GM12875 (cell line): Measurements from ENCODE around the gene CRK.

ENCODE experiments used
- H3K4me3 ChIP-seq: one replicate; pipeline ENCODE4 v1.5.1; 2011; ENCODE audit warnings: low read depth, low read length, control low read depth
- TF ChIP-seq, protein P1 (sequence below): IDR thresholded peaks from 2 replicates; pipeline ENCODE4 v1.5.1; 2011; ENCODE audit warnings: low read depth, mild to moderate bottlenecking, control low read depth, inconsistent platforms, low read length, moderate library complexity, borderline replicate concordance; ENCODE audit not compliant: insufficient read depth

Gene CRK

DNA sequence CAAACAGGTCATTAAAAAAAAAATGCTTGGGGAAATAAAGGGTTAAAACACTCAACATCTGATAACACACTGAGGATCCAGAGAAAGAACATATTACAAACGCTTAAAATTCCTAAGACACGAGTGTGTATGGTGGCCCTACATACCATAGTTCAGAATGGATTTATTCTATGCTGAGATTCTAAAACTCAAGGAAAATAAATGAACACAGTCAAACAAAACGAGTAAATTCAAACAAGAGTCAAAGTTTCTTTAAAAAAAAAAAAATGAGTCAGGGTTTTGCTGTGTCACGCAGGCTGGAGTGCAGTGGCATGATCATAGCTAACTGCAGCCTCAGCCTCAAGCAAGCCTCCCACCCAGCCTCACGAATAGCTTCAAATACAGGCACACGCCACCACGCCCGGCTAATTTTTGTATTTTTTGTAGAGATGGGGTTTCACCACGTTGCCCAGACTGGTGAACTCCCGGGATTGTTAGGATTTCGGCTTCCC is 17.4 kb downstream of the CRK start:
- H3K4me3 ChIP-seq = no peak overlapping the region
- TF ChIP-seq, protein P1, sequence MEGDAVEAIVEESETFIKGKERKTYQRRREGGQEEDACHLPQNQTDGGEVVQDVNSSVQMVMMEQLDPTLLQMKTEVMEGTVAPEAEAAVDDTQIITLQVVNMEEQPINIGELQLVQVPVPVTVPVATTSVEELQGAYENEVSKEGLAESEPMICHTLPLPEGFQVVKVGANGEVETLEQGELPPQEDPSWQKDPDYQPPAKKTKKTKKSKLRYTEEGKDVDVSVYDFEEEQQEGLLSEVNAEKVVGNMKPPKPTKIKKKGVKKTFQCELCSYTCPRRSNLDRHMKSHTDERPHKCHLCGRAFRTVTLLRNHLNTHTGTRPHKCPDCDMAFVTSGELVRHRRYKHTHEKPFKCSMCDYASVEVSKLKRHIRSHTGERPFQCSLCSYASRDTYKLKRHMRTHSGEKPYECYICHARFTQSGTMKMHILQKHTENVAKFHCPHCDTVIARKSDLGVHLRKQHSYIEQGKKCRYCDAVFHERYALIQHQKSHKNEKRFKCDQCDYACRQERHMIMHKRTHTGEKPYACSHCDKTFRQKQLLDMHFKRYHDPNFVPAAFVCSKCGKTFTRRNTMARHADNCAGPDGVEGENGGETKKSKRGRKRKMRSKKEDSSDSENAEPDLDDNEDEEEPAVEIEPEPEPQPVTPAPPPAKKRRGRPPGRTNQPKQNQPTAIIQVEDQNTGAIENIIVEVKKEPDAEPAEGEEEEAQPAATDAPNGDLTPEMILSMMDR = no peak

DNA sequence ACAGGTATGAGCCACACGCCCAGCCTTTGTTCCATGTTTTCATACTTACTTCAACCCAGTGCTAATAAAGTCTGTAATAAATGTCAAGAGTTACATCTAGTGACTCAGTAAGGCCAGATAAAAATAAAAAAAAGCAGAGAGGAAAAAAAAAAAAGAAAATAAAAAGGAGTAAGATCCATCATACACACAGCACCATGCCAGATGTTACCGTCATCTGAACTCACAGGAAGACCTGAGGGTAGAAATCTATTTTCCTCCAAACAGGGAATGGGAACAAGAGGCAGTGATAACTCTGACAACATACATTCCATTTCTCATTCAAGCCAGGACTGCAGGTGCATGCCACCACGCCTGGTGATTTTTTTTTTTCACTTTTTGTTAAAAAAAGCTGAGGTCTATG is 20.7 kb downstream of the CRK start:
- TF ChIP-seq, protein P1 = no peak
- no peak overlapping the region for H3K4me3 ChIP-seq

DNA sequence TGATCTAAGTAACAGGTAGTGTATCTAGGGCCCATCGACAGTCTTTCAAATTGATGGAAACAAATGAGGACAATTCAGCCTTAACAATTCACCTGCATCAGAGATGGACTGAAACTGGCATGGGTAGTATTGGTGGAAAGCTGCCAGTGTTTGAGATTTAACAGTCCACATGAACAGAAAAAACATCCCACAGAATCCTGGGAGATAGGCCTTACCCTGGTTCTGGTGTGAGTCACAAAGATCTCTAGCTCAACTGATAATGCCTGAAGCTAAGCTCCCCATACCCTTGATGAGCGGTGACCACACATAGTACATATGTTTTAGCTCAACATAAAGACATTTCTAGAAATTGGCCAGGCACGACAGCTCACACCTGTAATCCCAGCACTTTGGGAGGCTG is 21.9 kb downstream of the CRK start:
- no peak overlapping the region for H3K4me3 ChIP-seq
- TF ChIP-seq, protein P1 = no peak

DNA sequence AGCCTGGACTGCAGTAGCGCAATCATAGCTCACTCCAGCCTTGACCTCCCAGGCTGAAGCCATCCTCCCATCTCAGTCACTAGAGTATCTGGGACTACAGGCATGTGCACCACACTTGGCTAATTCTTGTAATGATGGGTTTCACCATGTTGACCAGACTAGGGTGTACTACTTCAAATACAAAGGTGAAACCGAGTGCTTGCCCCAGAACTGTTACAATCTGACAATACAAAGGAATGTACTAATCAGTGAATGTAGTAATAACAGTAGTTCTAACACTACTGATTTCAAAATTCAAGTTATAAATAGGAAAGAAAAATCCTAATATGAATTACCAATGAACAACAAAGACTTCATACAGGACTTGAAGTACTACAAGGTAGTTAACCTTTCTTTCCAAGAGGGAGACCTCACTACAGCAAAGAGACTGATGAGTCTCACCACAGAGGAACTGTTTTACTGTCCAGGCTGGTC is 24.4 kb downstream of the CRK start:
- TF ChIP-seq, protein P1 = no peak
- H3K4me3 ChIP-seq = no peak overlapping the region

DNA sequence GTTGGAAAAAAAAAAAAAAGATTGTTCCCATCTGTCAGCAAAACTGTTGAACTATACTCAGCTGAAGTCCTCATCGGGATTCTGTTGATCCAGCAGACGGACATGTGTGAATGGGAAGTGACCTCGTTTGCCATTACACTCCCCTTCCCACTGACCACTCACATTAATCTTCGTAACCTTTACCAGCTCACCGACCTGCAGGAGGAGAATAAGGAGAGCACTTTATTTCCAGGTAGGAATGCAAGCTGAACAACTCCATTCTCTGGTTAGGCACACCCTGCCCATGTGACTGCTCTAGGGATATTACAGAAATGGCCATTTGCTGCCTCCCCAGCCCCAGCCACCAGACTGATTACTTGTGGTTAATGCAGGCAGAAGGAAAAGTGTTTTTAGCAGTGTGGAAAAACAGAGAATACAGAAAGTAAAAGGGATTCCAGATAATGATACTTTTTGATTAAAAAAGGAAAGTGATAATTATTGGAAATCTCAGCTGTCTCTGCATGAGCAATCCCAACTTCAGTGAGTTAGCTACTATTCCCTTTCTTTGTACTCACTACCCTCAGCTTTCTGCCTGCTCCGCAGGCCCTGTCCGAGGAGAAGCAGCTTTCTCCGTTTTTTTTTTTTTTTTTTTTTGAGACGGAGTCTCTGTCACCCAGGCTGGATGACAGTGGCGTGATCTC is 32.4 kb downstream of the CRK start:
- no peak overlapping the region for H3K4me3 ChIP-seq
- TF ChIP-seq, protein P1 = no peak

DNA sequence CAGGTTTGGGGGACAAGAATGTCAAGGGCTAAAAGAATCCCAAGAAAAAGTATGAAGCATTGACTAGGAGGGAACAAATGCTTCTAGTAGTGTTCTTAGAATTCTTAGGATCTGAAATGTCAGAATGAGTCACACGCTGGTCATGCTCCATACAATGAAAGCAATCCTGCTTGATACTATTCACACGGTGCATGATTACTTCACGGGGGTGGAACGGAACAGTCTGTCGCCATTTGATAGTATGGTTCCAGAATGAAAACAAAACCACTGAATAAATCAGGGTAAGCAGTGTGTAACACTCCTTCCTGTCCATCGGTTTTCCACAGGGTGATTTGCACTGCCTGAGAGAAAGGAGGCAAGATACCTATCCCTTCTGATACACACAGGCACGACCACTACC is 33.1 kb downstream of the CRK start:
- no peak overlapping the region for H3K4me3 ChIP-seq
- TF ChIP-seq, protein P1 = no peak

DNA sequence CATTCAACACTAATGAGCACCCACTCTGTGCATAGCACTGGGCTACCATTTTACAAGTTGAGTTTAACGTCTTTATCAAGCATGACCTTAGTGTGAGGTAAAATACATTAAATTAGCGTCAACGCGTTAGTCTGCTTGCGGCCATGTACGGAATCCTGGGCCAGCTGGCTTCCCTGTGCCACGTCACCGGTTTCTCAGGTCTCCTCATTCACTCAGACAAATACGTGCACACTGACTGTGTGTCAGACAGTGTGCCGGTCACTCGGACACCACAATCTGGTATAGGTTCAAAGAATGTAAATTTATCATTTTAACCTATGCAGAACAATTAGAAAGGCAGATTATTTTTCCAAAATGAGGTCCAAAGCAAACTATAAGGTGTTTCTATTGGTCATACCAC is 34.6 kb downstream of the CRK start:
- TF ChIP-seq, protein P1 = no peak
- H3K4me3 ChIP-seq = no peak overlapping the region
